UCSD-AML1 (cell line): Measurements from ENCODE around the gene HGS.

Source experiments
- DNase-seq: peaks from one replicate; lab custom pipeline; 2025; ENCODE audit not compliant: unreplicated experiment; lab: John Stamatoyannopoulos, UW

HGS gene

GRCh38 chr17:81683208-81683583 lies 615 bp upstream of the HGS start:
- no peak for DNase-seq

GRCh38 chr17:81684442-81684911 lies 666 bp downstream of the HGS start:
- DNase-seq = no peak

GRCh38 chr17:81685108-81685507 lies 1.3 kb downstream of the HGS start:
- DNase-seq = no peak

GRCh38 chr17:81686614-81687013 lies 2.8 kb downstream of the HGS start:
- DNase-seq = no peak

GRCh38 chr17:81687770-81688541 lies 4.1 kb downstream of the HGS start:
- no peak for DNase-seq

- DNase-seq = no peak
These were observed 4.8 kb downstream of the HGS start for GRCh38 chr17:81688616-81689015.

- DNase-seq = no peak
These were observed 6.3 kb downstream of the HGS start for GRCh38 chr17:81690066-81690465.

GRCh38 chr17:81690549-81690948 lies 6.7 kb downstream of the HGS start:
- no peak for DNase-seq

- DNase-seq = no peak
These were observed 7.4 kb downstream of the HGS start for GRCh38 chr17:81691196-81691595.

- no peak for DNase-seq
These were observed 7.8 kb downstream of the HGS start for GRCh38 chr17:81691608-81692007.

GRCh38 chr17:81693509-81694210 lies 9.8 kb downstream of the HGS start:
- DNase-seq = no peak

GRCh38 chr17:81694810-81695209 lies 11.0 kb downstream of the HGS start:
- no peak for DNase-seq

- no peak for DNase-seq
These were observed 11.4 kb downstream of the HGS start for GRCh38 chr17:81695211-81695610.

GRCh38 chr17:81695801-81696200 lies 12.0 kb downstream of the HGS start:
- DNase-seq = no peak

- DNase-seq = no peak
These were observed 12.6 kb downstream of the HGS start for GRCh38 chr17:81696218-81696941.

- DNase-seq = no peak
These were observed 13.6 kb downstream of the HGS start for GRCh38 chr17:81697261-81698044.

- DNase-seq = no peak
These were observed 16.8 kb downstream of the HGS start for GRCh38 chr17:81700353-81701287.

GRCh38 chr17:81701288-81702071 lies 17.7 kb downstream of the HGS start:
- no peak for DNase-seq
